MCF 10A (cell line): ENCODE results near the gene KCNJ14. TPM values are rescaled to one million over a fixed set of nuclear protein-coding genes. Genes with fewer than 3 reads are reported as not detected.

ENCODE experiments used
- BruUV-seq: library from RNA; stranded (reverse); fragments of 400-500 nt; replicated peaks from 2 replicates; lab custom pipeline; 2021; lab: Mats Ljungman, UMichigan
- CTCF ChIA-PET: fragments of 300-600 bp; sonication (Branson Sonifier 250); formaldehyde crosslinking; extraction: SDS; loops from one replicate; lab custom pipeline; 2021; ENCODE audit warnings: antibody characterized with exemption, inconsistent platforms; lab: Yijun Ruan, JAX
- POLR2A ChIA-PET: fragments of 300-600, 350-650 bp; sonication (Branson Sonifier 250); formaldehyde crosslinking; extraction: SDS; loops from one replicate; lab custom pipeline; 2020; ENCODE audit warnings: antibody characterized with exemption, inconsistent platforms; lab: Yijun Ruan, JAX
- DNase-seq: peaks from one replicate; pipeline ENCODE4 v3.0.0-alpha.2; 2018; ENCODE audit not compliant: unreplicated experiment
- H3K27ac Mint-ChIP-seq: one replicate; pipeline ENCODE4 v1.8.0; 2022; ENCODE audit warnings: mild to moderate bottlenecking, low read depth, mixed read lengths; ENCODE audit not compliant: unreplicated experiment
- H3K27me3 Mint-ChIP-seq: one replicate; pipeline ENCODE4 v1.8.0; 2022; ENCODE audit warnings: mixed read lengths; ENCODE audit not compliant: insufficient read depth, unreplicated experiment
- H3K36me3 Mint-ChIP-seq: one replicate; pipeline ENCODE4 v1.8.0; 2022; ENCODE audit warnings: mild to moderate bottlenecking, moderate library complexity, mixed read lengths; ENCODE audit not compliant: insufficient read depth, unreplicated experiment
- H3K4me1 Mint-ChIP-seq: one replicate; pipeline ENCODE4 v1.8.0; 2022; ENCODE audit warnings: mixed read lengths; ENCODE audit not compliant: insufficient read depth, unreplicated experiment
- H3K4me3 Mint-ChIP-seq: one replicate; pipeline ENCODE4 v1.8.0; 2022; ENCODE audit warnings: mild to moderate bottlenecking, moderate library complexity, mixed read lengths; ENCODE audit not compliant: unreplicated experiment
- H3K9me3 Mint-ChIP-seq: one replicate; pipeline ENCODE4 v1.8.0; 2022; ENCODE audit warnings: mixed read lengths; ENCODE audit not compliant: unreplicated experiment
- intact Hi-C: fragments of 100-400 bp; cut with micrococcal nuclease; formaldehyde crosslinking; loops from 2 replicates; pipeline ENCODE4 v1.14.1; 2022
- total RNA-seq: library from RNA; stranded (reverse); gene quantifications from 2 replicates; pipeline ENCODE4 v1.2.3, GENCODE V29; 2022
- TF ChIP-seq, protein P1 (sequence below): fragments of 200-600 bp; IDR thresholded peaks from one replicate; pipeline ENCODE4 v1.8.0; 2022; ENCODE audit warnings: antibody characterized with exemption, mild to moderate bottlenecking; ENCODE audit not compliant: unreplicated experiment

The KCNJ14 gene
- total RNA-seq, 1 experiment from 2014 or later: 1.6 TPM

DNA sequence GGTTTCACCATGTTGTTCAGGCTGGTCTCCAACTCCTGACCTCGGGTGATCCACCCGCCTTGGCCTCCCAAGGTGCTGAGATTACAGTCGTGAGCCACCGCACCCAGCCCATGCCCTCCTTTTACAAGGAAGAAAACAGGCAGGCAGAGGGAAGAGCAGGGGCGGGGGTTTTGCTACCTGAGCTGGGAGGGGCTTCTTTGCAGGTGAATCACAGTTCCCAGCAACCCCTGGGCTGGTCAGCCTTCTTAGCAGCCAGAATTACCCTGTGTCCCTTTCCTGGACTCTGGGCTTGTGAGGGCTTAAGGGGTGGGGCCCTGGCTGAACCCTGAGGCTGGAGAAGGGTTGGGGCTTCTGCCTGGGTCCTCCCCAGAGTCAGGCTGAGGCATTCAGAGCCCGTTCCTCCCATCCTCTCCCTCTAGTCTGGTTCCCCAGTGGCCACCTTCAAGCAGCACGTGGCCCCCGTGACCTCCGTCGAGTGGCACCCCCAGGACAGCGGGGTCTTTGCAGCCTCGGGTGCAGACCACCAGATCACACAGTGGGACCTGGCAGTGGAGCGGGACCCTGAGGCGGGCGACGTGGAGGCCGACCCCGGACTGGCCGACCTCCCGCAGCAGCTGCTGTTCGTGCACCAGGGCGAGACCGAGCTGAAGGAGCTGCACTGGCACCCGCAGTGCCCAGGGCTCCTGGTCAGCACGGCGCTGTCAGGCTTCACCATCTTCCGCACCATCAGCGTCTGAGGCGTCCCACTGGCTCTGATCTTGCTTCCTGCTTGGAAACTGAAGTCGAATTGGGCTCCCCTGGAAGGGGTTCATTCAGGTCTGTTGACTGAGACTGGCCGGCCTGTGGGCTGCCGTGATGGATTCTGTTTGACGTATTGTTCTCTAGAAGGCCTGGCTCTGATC, 2.8 kb upstream of the KCNJ14 start:
- intact Hi-C loops: no loop called here
- Mint-ChIP-seq H3K27me3 (no peaks in the 10 kb centered on the region), H3K27ac (no peak overlapping the region), H3K4me3 (no peak overlapping the region), H3K4me1 (peaks cover 17% of the 10 kb centered on the region), H3K36me3 (peaks cover 82% of the 10 kb centered on the region), H3K9me3 (no peaks in the 10 kb centered on the region)
- CTCF ChIA-PET: interaction anchor here (0.6 kb wide), 1 partner anchor 129 kb away, joined by 3 read pairs; no protein-coding TSS in a partner anchor
- POLR2A ChIA-PET: interaction anchor here (0.6 kb wide), 1 partner anchor 9 kb away, joined by 3 read pairs; no protein-coding TSS in a partner anchor
- no peak for DNase-seq
- no TSS peak for BruUV-seq
- TF ChIP-seq, protein P1, sequence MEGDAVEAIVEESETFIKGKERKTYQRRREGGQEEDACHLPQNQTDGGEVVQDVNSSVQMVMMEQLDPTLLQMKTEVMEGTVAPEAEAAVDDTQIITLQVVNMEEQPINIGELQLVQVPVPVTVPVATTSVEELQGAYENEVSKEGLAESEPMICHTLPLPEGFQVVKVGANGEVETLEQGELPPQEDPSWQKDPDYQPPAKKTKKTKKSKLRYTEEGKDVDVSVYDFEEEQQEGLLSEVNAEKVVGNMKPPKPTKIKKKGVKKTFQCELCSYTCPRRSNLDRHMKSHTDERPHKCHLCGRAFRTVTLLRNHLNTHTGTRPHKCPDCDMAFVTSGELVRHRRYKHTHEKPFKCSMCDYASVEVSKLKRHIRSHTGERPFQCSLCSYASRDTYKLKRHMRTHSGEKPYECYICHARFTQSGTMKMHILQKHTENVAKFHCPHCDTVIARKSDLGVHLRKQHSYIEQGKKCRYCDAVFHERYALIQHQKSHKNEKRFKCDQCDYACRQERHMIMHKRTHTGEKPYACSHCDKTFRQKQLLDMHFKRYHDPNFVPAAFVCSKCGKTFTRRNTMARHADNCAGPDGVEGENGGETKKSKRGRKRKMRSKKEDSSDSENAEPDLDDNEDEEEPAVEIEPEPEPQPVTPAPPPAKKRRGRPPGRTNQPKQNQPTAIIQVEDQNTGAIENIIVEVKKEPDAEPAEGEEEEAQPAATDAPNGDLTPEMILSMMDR: no peak

DNA sequence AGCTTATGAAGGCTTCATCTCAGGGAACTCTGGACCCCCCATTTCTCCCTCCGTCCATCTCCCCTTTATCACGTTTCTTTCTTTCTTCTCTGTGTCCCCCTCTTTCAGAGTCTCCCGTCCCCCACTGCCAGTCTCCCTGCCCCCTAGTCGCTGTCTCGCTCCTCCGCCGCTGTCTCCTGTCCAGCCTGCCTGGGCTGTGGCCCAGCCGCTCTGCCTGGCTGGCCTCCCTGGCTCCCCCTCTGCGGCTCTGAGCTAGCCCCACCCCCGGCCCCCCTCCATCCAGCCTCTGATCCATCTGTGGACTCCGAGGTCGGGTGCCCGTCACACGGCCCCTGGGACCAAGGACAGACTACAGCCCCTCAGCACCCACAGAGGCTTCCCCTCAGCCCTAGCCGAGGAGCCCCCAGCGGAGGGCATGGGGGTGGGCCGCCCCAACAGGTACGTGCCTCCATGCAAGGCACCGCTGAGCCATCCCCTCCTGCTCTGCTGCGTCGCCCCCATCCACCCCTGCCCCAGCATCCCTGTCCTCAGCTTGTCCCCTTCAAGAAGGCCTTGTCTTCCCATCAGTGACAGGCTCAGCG, 1.1 kb upstream of the KCNJ14 start:
- BruUV-seq: no TSS peak
- Mint-ChIP-seq H3K4me3 (no peak overlapping the region), H3K27ac (peak overlapping the region; percentile 60), H3K9me3 (no peaks in the 10 kb centered on the region), H3K27me3 (no peaks in the 10 kb centered on the region), H3K36me3 (peaks cover 78% of the 10 kb centered on the region), H3K4me1 (peaks cover 9% of the 10 kb centered on the region)
- DNase-seq: no peak
- TF ChIP-seq, protein P1: no peak
- POLR2A ChIA-PET: no interaction called here
- CTCF ChIA-PET: no interaction called here
- intact Hi-C loops: no loop called here

DNA sequence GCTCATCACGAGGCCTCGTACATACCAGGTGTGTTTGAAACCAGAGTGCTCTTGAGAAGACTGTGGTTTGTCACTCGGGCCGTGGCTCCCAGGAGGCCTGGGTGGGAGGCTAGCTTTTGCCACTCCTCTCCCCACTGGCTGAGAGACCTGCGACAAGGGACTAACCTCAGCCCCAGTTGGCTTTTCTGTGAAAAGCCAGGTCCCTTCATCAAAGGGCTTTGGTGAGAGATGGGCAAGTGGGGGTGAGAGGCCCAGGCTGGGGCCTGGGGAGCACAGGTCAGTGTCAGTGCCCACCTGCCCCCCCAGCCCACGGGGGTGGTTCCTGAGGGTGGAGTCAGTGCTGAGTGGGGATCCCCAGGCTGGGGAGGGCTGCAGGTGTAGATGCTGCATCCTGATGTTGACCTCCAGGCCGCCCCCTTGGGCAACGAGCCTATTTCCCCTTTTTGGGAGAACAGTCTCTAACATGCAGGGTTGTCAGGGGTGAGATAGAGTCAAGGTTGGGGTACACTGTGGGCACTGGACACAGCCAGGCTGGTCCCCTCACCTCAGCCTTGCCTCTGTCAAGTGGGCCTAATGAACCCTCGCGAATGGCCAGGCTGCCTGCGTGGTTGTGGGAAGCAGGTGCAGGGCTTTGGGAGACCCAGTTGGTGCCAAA, 661 bp downstream of the KCNJ14 start:
- H3K4me1 Mint-ChIP-seq: peaks cover 9% of the 10 kb centered on the region
- no peak overlapping the region for H3K27ac Mint-ChIP-seq
- no peak overlapping the region for H3K4me3 Mint-ChIP-seq
- POLR2A ChIA-PET: no interaction called here
- intact Hi-C loops: no loop called here
- no peaks in the 10 kb centered on the region for H3K9me3 Mint-ChIP-seq
- CTCF ChIA-PET: no interaction called here
- no peaks in the 10 kb centered on the region for H3K27me3 Mint-ChIP-seq
- no TSS peak for BruUV-seq
- peaks cover 81% of the 10 kb centered on the region for H3K36me3 Mint-ChIP-seq
- TF ChIP-seq, protein P1: no peak
- DNase-seq: no peak

DNA sequence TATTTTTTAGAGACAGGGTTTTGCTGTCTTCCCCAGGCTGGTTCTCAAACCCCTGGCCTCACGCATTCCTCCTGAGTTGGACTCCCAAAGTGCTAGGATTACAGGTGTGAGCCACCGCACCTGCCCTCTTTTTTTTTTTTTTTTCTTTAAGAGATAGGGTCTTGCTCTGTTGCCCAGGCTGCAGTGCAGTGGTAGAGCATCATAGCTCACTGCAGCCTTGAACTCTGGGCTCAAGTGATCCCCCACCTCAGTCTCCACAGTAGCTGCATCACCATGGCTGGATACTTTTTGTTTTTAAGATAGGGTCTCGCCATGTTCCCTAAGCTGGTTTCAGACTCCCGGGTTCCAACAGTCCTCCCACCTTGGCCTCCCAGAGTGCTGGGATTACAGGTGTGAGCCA, 1.5 kb downstream of the KCNJ14 start:
- ChIA-PET POLR2A (interaction anchor here (1.7 to 2.0 kb wide), 2 partner anchors 10 kb away, joined by 5 to 6 read pairs; no protein-coding TSS in a partner anchor), CTCF (interaction anchor here (0.7 kb wide), 1 partner anchor 49 kb away, joined by 3 read pairs; no protein-coding TSS in a partner anchor)
- Mint-ChIP-seq H3K27ac (no peak overlapping the region), H3K4me3 (no peak overlapping the region), H3K4me1 (peaks cover 9% of the 10 kb centered on the region), H3K36me3 (peaks cover 82% of the 10 kb centered on the region), H3K27me3 (no peaks in the 10 kb centered on the region), H3K9me3 (no peaks in the 10 kb centered on the region)
- DNase-seq: no peak
- BruUV-seq: no TSS peak
- TF ChIP-seq, protein P1: no peak
- intact Hi-C loops: no loop called here
